ENCODE data around the gene PPP1R37.
"Not testable (repeated sequence)": the region's sequence is repeated elsewhere in the genome, so short reads cannot be mapped to it uniquely, and the experiment has no call there.

PPP1R37 gene

GRCh38 chr19:45117167-45117594, 24.2 kb downstream of the PPP1R37 start:
- no peaks in the 10 kb centered on the region for H4K20me1 ChIP-seq (ENCODE audit: insufficient read depth)
- H3K36me3 ChIP-seq (ENCODE audit: insufficient read depth), result no peaks in the 10 kb centered on the region
- TF ChIP-seq CTCF (conservative IDR thresholded peaks at IDR 0.05; ENCODE audit: low read depth, low read length), result no peak
- H3K4me3 ChIP-seq (IDR thresholded peaks at IDR 0.05; ENCODE audit: insufficient read depth, low read depth, low read length), result no peak overlapping the region
- peak overlapping the region; percentile 52; the same call in 1 of the 2 replicates for H3K9ac ChIP-seq
- no peaks in the 10 kb centered on the region for H3K27me3 ChIP-seq (ENCODE audit: insufficient read depth, low read depth)
- peak overlapping the region; percentile 100 for H3K4me2 ChIP-seq
- peaks cover 69% of the 10 kb centered on the region; the same call in 1 of the 2 replicates for H3K79me2 ChIP-seq (ENCODE audit: insufficient read depth, low read depth)
- peak overlapping the region; percentile 91 for H3K27ac ChIP-seq
- peaks cover 84% of the 10 kb centered on the region for H3K4me1 ChIP-seq (ENCODE audit: low read depth, poor library complexity, severe bottlenecking)
- no peak overlapping the region for H2AFZ ChIP-seq (ENCODE audit: low read depth)

- no peak for TF ChIP-seq CTCF (conservative IDR thresholded peaks at IDR 0.05; ENCODE audit: low read depth, low read length)
- Histone ChIP-seq H2AFZ (ENCODE audit: low read depth) (no peak overlapping the region), H3K79me2 (ENCODE audit: insufficient read depth, low read depth) (peaks cover 68% of the 10 kb centered on the region; the same call in 1 of the 2 replicates), H3K9ac (peak overlapping the region; percentile 52; the same call in 1 of the 2 replicates), H3K36me3 (ENCODE audit: insufficient read depth) (no peaks in the 10 kb centered on the region), H3K4me1 (ENCODE audit: low read depth, poor library complexity, severe bottlenecking) (peaks cover 89% of the 10 kb centered on the region), H3K27me3 (ENCODE audit: insufficient read depth, low read depth) (no peaks in the 10 kb centered on the region), H3K27ac (peak overlapping the region; percentile 91), H4K20me1 (ENCODE audit: insufficient read depth) (no peaks in the 10 kb centered on the region), H3K4me3 (IDR thresholded peaks at IDR 0.05; ENCODE audit: insufficient read depth, low read depth, low read length) (no peak overlapping the region), H3K4me2 (peak overlapping the region; percentile 100)
Measured at GRCh38 chr19:45117671-45118070, 24.7 kb downstream of the PPP1R37 start.

GRCh38 chr19:45118106-45118505, 25.1 kb downstream of the PPP1R37 start:
- H3K36me3 ChIP-seq (ENCODE audit: insufficient read depth), result no peaks in the 10 kb centered on the region
- H3K4me2 ChIP-seq, result peak overlapping the region; percentile 100
- peak overlapping the region; percentile 91 for H3K27ac ChIP-seq
- H4K20me1 ChIP-seq (ENCODE audit: insufficient read depth), result no peaks in the 10 kb centered on the region
- no peak overlapping the region for H2AFZ ChIP-seq (ENCODE audit: low read depth)
- peak overlapping the region; percentile 52; the same call in 1 of the 2 replicates for H3K9ac ChIP-seq
- peaks cover 65% of the 10 kb centered on the region; the same call in 1 of the 2 replicates for H3K79me2 ChIP-seq (ENCODE audit: insufficient read depth, low read depth)
- H3K27me3 ChIP-seq (ENCODE audit: insufficient read depth, low read depth), result no peaks in the 10 kb centered on the region
- peaks cover 88% of the 10 kb centered on the region for H3K4me1 ChIP-seq (ENCODE audit: low read depth, poor library complexity, severe bottlenecking)
- TF ChIP-seq CTCF (conservative IDR thresholded peaks at IDR 0.05; ENCODE audit: low read depth, low read length), result no peak
- H3K4me3 ChIP-seq (IDR thresholded peaks at IDR 0.05; ENCODE audit: insufficient read depth, low read depth, low read length), result no peak overlapping the region

GRCh38 chr19:45118591-45119355, 25.8 kb downstream of the PPP1R37 start:
- Histone ChIP-seq H3K4me1 (ENCODE audit: low read depth, poor library complexity, severe bottlenecking) (peaks cover 81% of the 10 kb centered on the region), H3K9ac (peak overlapping the region; percentile 52; the same call in 1 of the 2 replicates), H3K27ac (peak overlapping the region; percentile 91), H3K79me2 (ENCODE audit: insufficient read depth, low read depth) (peaks cover 67% of the 10 kb centered on the region; the same call in 1 of the 2 replicates), H3K4me2 (peak overlapping the region; percentile 100)
- not testable (repeated sequence) for H3K4me3 ChIP-seq (IDR thresholded peaks at IDR 0.05; ENCODE audit: insufficient read depth, low read depth, low read length); H3K36me3 ChIP-seq (ENCODE audit: insufficient read depth); H4K20me1 ChIP-seq (ENCODE audit: insufficient read depth); H2AFZ ChIP-seq (ENCODE audit: low read depth); H3K27me3 ChIP-seq (ENCODE audit: insufficient read depth, low read depth)

GRCh38 chr19:45119582-45119981, 26.6 kb downstream of the PPP1R37 start:
- peak overlapping the region; percentile 91 for H3K27ac ChIP-seq

More at GRCh38 chr19:45119582-45119981, 26.6 kb downstream of the PPP1R37 start:
- no peak overlapping the region for H3K4me3 ChIP-seq (IDR thresholded peaks at IDR 0.05; ENCODE audit: insufficient read depth, low read depth, low read length)
- peaks cover 72% of the 10 kb centered on the region; the same call in 1 of the 2 replicates for H3K79me2 ChIP-seq (ENCODE audit: insufficient read depth, low read depth)
- no peak for TF ChIP-seq CTCF (conservative IDR thresholded peaks at IDR 0.05; ENCODE audit: low read depth, low read length)
- H3K9ac ChIP-seq, result peak overlapping the region; percentile 52; the same call in 1 of the 2 replicates
- H3K36me3 ChIP-seq (ENCODE audit: insufficient read depth), result no peaks in the 10 kb centered on the region
- H2AFZ ChIP-seq (ENCODE audit: low read depth), result no peak overlapping the region
- peak overlapping the region; percentile 100 for H3K4me2 ChIP-seq
- H3K27me3 ChIP-seq (ENCODE audit: insufficient read depth, low read depth), result no peaks in the 10 kb centered on the region
- H4K20me1 ChIP-seq (ENCODE audit: insufficient read depth), result no peaks in the 10 kb centered on the region
- H3K4me1 ChIP-seq (ENCODE audit: low read depth, poor library complexity, severe bottlenecking), result peaks cover 77% of the 10 kb centered on the region

Measured in KMS-11 (cell line).